Measurements from ENCODE around the gene LIX1L.

LIX1L gene

DNA sequence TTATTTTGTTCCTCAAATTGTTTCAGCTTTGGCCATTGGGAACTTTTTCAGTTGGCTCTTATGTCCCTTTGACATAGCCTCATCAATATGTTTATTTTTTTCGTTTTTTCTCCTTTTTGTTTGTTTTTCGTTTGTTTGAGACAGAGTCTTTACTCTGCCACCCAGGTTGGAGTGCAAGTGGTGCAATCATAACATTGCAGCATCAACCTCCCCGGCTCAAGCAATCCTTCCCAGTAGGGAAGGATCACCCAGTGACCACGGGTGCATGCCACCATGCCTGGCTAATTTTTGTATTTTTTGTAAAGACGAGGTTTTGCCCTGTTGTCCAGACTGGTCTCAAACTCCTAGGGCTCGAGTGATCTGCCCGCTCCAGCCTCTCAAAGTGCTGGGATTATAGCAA, 14.8 kb upstream of the LIX1L start:
- Histone ChIP-seq H3K27me3 (replicated peaks) (no peaks in the 10 kb centered on the region), H3K27ac (no peak overlapping the region), H3K36me3 (replicated peaks) (no peaks in the 10 kb centered on the region), H3K4me3 (ENCODE audit: low read depth, low read length) (no peak overlapping the region)
- no peak for TF ChIP-seq CTCF (IDR thresholded peaks at IDR 0.05; ENCODE audit: low read depth, low read length, missing control alignments)
- DNase-seq, result no peak
- in situ Hi-C loops (cut with HindIII; ENCODE audit: low pct_ligation_motif_present, low sequenced_read_pairs), result no loop called here

GRCh38 chr1:145967288-145967687, 9.5 kb upstream of the LIX1L start:
- no peak for TF ChIP-seq CTCF (IDR thresholded peaks at IDR 0.05; ENCODE audit: low read depth, low read length, missing control alignments)
- Histone ChIP-seq H3K27me3 (replicated peaks) (no peaks in the 10 kb centered on the region), H3K27ac (no peak overlapping the region), H3K4me3 (ENCODE audit: low read depth, low read length) (no peak overlapping the region), H3K36me3 (replicated peaks) (no peaks in the 10 kb centered on the region)
- no peak for DNase-seq
- in situ Hi-C loops (cut with HindIII; ENCODE audit: low pct_ligation_motif_present, low sequenced_read_pairs), result no loop called here

- H3K27ac ChIP-seq, result no peak overlapping the region
- in situ Hi-C loops (cut with HindIII; ENCODE audit: low pct_ligation_motif_present, low sequenced_read_pairs), result no loop called here
- no peak for TF ChIP-seq CTCF (IDR thresholded peaks at IDR 0.05; ENCODE audit: low read depth, low read length, missing control alignments)
- DNase-seq, result no peak
- peak overlapping the region; percentile 84 for H3K4me3 ChIP-seq (ENCODE audit: low read depth, low read length)
- no peaks in the 10 kb centered on the region for H3K27me3 ChIP-seq (replicated peaks)
- no peaks in the 10 kb centered on the region for H3K36me3 ChIP-seq (replicated peaks)
These were observed 7.4 kb upstream of the LIX1L start for GRCh38 chr1:145965119-145965744.

DNA sequence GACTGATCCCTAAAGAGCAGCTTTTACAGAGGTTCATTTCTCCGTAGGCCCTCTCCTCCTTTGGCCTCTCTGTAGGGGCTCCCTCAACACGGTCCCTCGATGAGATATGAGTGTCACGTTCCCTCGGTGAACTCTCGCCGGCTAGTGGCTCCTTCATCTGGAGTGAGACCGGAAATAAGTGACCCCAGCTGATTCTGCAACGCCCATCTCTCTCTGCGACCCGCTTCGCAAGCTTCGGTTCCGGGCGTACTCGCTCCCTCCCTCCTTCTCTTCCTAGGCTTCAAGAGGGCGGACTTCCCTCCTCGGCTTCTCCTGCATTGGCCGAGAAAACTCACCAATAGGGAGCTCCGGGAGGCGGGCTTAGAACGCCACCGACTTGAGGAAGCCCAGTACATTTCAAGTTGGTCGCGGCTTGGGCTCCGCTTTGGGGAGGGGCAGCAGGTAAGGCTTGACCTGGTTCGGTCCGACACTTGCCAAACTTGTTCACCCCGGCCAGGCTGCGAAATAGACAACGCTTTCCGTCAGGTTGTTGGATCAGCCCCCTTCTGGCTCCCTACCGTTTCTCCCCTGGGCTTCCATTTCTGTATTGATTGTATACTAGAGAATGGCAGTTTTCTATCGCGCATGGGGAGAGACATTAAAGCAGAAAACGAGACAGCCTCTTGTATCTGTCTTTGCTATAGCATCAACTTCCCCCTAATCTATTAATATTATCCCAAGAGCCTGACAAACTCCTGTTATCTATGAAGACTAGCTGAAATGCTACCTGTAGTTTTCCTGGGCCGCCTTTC, 6.7 kb upstream of the LIX1L start, which contains the start of the genes ANKRD34A and POLR3GL:
Gene ANKRD34A, minus strand, starts transcription at position 248 of the 791 bp plus-strand sequence. CDS start 2,816 bp downstream, outside the sequence.
Gene POLR3GL, plus strand, starts transcription at position 363 of the 791 bp plus-strand sequence. CDS start 10,176 bp downstream, outside the sequence.
- peak; percentile 93 for DNase-seq
- Histone ChIP-seq H3K27me3 (replicated peaks) (no peaks in the 10 kb centered on the region), H3K27ac (peak within 1 kb of the TSS; percentile 57), H3K4me3 (ENCODE audit: low read depth, low read length) (peak within 1 kb of the TSS; percentile 84), H3K36me3 (replicated peaks) (no peaks in the 10 kb centered on the region)
- in situ Hi-C loops (cut with HindIII; ENCODE audit: low pct_ligation_motif_present, low sequenced_read_pairs), result no loop called here
- TF ChIP-seq CTCF (IDR thresholded peaks at IDR 0.05; ENCODE audit: low read depth, low read length, missing control alignments), result no peak

GRCh38 chr1:145963265-145964019, 5.6 kb upstream of the LIX1L start:
- Histone ChIP-seq H3K27ac (peak overlapping the region; percentile 57), H3K27me3 (replicated peaks) (no peaks in the 10 kb centered on the region), H3K36me3 (replicated peaks) (no peaks in the 10 kb centered on the region), H3K4me3 (ENCODE audit: low read depth, low read length) (peak overlapping the region; percentile 84)
- no peak for TF ChIP-seq CTCF (IDR thresholded peaks at IDR 0.05; ENCODE audit: low read depth, low read length, missing control alignments)
- DNase-seq, result no peak
- in situ Hi-C loops (cut with HindIII; ENCODE audit: low pct_ligation_motif_present, low sequenced_read_pairs), result no loop called here

Data from brain microvascular endothelial cell (primary cell).